Stimulated activated memory B cell treated with anti-CD40 and anti-IgM and Interleukin-4, amounts not matched to agents 10 μg/mL and 1 μg/mL and 100 μg/mL, for 72 hours (primary cell): Measurements from ENCODE around the gene NTNG2.
A peak's percentile ranks its signal among the peaks of the same experiment; 100 is the strongest.

Source experiments
- ATAC-seq: fragments of 150-1000 bp; cut with Tn5 transposase; 2 replicates; pipeline ENCODE4 v1.10.0; 2021
- H3K27ac Mint-ChIP-seq: one replicate; pipeline ENCODE4 v1.8.0; 2022; ENCODE audit warnings: mild to moderate bottlenecking, mixed read lengths
- H3K27me3 Mint-ChIP-seq: one replicate; pipeline ENCODE4 v1.8.0; 2022; ENCODE audit warnings: mixed read lengths
- H3K36me3 Mint-ChIP-seq: one replicate; pipeline ENCODE4 v1.8.0; 2022; ENCODE audit warnings: mixed read lengths
- H3K4me1 Mint-ChIP-seq: one replicate; pipeline ENCODE4 v1.8.0; 2022; ENCODE audit warnings: mixed read lengths
- H3K4me3 Mint-ChIP-seq: one replicate; pipeline ENCODE4 v1.8.0; 2022; ENCODE audit warnings: mild to moderate bottlenecking, moderate library complexity, mixed read lengths
- H3K9me3 Mint-ChIP-seq: one replicate; pipeline ENCODE4 v1.8.0; 2022; ENCODE audit warnings: mixed read lengths

NTNG2 gene

GRCh38 chr9:132239999-132240840 lies 78.4 kb downstream of the NTNG2 start:
- Mint-ChIP-seq H3K36me3 (no peaks in the 10 kb centered on the region), H3K4me1 (peaks cover 40% of the 10 kb centered on the region), H3K4me3 (peak overlapping the region; percentile 92), H3K9me3 (no peaks in the 10 kb centered on the region), H3K27me3 (no peaks in the 10 kb centered on the region), H3K27ac (peak overlapping the region; percentile 79)
- ATAC-seq = no peak

- peak; percentile 95 for ATAC-seq
- H3K36me3 Mint-ChIP-seq = no peaks in the 10 kb centered on the region
- H3K4me3 Mint-ChIP-seq = peak overlapping the region; percentile 92
- no peaks in the 10 kb centered on the region for H3K9me3 Mint-ChIP-seq
- H3K27me3 Mint-ChIP-seq = no peaks in the 10 kb centered on the region
- peak overlapping the region; percentile 79 for H3K27ac Mint-ChIP-seq
- H3K4me1 Mint-ChIP-seq = peaks cover 35% of the 10 kb centered on the region
Observed at GRCh38 chr9:132240841-132241482, 79.1 kb downstream of the NTNG2 start.

- H3K27me3 Mint-ChIP-seq = peaks cover 4% of the 10 kb centered on the region
- ATAC-seq = peak; percentile 1
- peaks cover 30% of the 10 kb centered on the region for H3K4me1 Mint-ChIP-seq
- no peaks in the 10 kb centered on the region for H3K36me3 Mint-ChIP-seq
- peak overlapping the region; percentile 92 for H3K4me3 Mint-ChIP-seq
- no peaks in the 10 kb centered on the region for H3K9me3 Mint-ChIP-seq
- peak overlapping the region; percentile 79 for H3K27ac Mint-ChIP-seq
Observed at GRCh38 chr9:132241483-132241839, 79.6 kb downstream of the NTNG2 start.

- Mint-ChIP-seq H3K4me3 (peak overlapping the region; percentile 100), H3K27ac (peak overlapping the region; percentile 87), H3K9me3 (no peaks in the 10 kb centered on the region), H3K27me3 (peaks cover 10% of the 10 kb centered on the region), H3K4me1 (peaks cover 26% of the 10 kb centered on the region), H3K36me3 (no peaks in the 10 kb centered on the region)
- ATAC-seq = peak; percentile 2
Observed at GRCh38 chr9:132241840-132242620, 80.2 kb downstream of the NTNG2 start.

GRCh38 chr9:132242621-132243155 lies 80.8 kb downstream of the NTNG2 start:
- H3K27me3 Mint-ChIP-seq = peaks cover 16% of the 10 kb centered on the region
- H3K36me3 Mint-ChIP-seq = no peaks in the 10 kb centered on the region
- ATAC-seq = no peak
- no peaks in the 10 kb centered on the region for H3K9me3 Mint-ChIP-seq
- peak overlapping the region; percentile 100 for H3K4me3 Mint-ChIP-seq
- H3K27ac Mint-ChIP-seq = peak overlapping the region; percentile 87
- H3K4me1 Mint-ChIP-seq = peaks cover 26% of the 10 kb centered on the region

GRCh38 chr9:132243156-132244074 lies 81.6 kb downstream of the NTNG2 start:
- Mint-ChIP-seq H3K9me3 (no peaks in the 10 kb centered on the region), H3K4me1 (peaks cover 26% of the 10 kb centered on the region)

GRCh38 chr9:132244582-132245455 lies 83.0 kb downstream of the NTNG2 start:
- no peak overlapping the region for H3K4me3 Mint-ChIP-seq
- no peak overlapping the region for H3K27ac Mint-ChIP-seq
- peaks cover 14% of the 10 kb centered on the region for H3K4me1 Mint-ChIP-seq

More at GRCh38 chr9:132243156-132244074, 81.6 kb downstream of the NTNG2 start:
- no peak overlapping the region for H3K27ac Mint-ChIP-seq
- H3K27me3 Mint-ChIP-seq = peaks cover 20% of the 10 kb centered on the region
- peak overlapping the region; percentile 29 for H3K4me3 Mint-ChIP-seq
- no peaks in the 10 kb centered on the region for H3K36me3 Mint-ChIP-seq
- no peak for ATAC-seq

GRCh38 chr9:132245465-132245864 lies 83.6 kb downstream of the NTNG2 start:
- peaks cover 20% of the 10 kb centered on the region for H3K27me3 Mint-ChIP-seq
- no peaks in the 10 kb centered on the region for H3K36me3 Mint-ChIP-seq
- H3K4me3 Mint-ChIP-seq = no peak overlapping the region
- no peaks in the 10 kb centered on the region for H3K9me3 Mint-ChIP-seq
- peaks cover 9% of the 10 kb centered on the region for H3K4me1 Mint-ChIP-seq
- H3K27ac Mint-ChIP-seq = no peak overlapping the region
- ATAC-seq = no peak

More at GRCh38 chr9:132244582-132245455, 83.0 kb downstream of the NTNG2 start:
- H3K36me3 Mint-ChIP-seq = no peaks in the 10 kb centered on the region
- no peak for ATAC-seq
- H3K9me3 Mint-ChIP-seq = no peaks in the 10 kb centered on the region
- H3K27me3 Mint-ChIP-seq = peaks cover 20% of the 10 kb centered on the region

GRCh38 chr9:132247942-132248341 lies 86.1 kb downstream of the NTNG2 start:
- peaks cover 20% of the 10 kb centered on the region for H3K27me3 Mint-ChIP-seq
- no peak for ATAC-seq
- H3K4me1 Mint-ChIP-seq = peaks cover 7% of the 10 kb centered on the region
- H3K36me3 Mint-ChIP-seq = no peaks in the 10 kb centered on the region
- H3K4me3 Mint-ChIP-seq = no peak overlapping the region
- no peak overlapping the region for H3K27ac Mint-ChIP-seq
- no peaks in the 10 kb centered on the region for H3K9me3 Mint-ChIP-seq

GRCh38 chr9:132249123-132249522 lies 87.3 kb downstream of the NTNG2 start:
- Mint-ChIP-seq H3K36me3 (no peaks in the 10 kb centered on the region), H3K4me3 (no peak overlapping the region), H3K27ac (no peak overlapping the region), H3K27me3 (peaks cover 20% of the 10 kb centered on the region), H3K4me1 (peaks cover 7% of the 10 kb centered on the region), H3K9me3 (no peaks in the 10 kb centered on the region)
- ATAC-seq = no peak

GRCh38 chr9:132249690-132250089 lies 87.8 kb downstream of the NTNG2 start:
- ATAC-seq = no peak
- no peak overlapping the region for H3K27ac Mint-ChIP-seq
- peaks cover 7% of the 10 kb centered on the region for H3K4me1 Mint-ChIP-seq
- H3K27me3 Mint-ChIP-seq = peaks cover 20% of the 10 kb centered on the region
- H3K4me3 Mint-ChIP-seq = no peak overlapping the region
- no peaks in the 10 kb centered on the region for H3K9me3 Mint-ChIP-seq
- H3K36me3 Mint-ChIP-seq = no peaks in the 10 kb centered on the region

- H3K27ac Mint-ChIP-seq = no peak overlapping the region
Observed at GRCh38 chr9:132250324-132251262, 88.7 kb downstream of the NTNG2 start.

GRCh38 chr9:132260846-132261245 lies 99.0 kb downstream of the NTNG2 start:
- Mint-ChIP-seq H3K4me1 (peaks cover 26% of the 10 kb centered on the region), H3K4me3 (no peak overlapping the region), H3K27me3 (no peaks in the 10 kb centered on the region), H3K9me3 (no peaks in the 10 kb centered on the region), H3K36me3 (peaks cover 32% of the 10 kb centered on the region), H3K27ac (peak overlapping the region; percentile 41)
- no peak for ATAC-seq

More at GRCh38 chr9:132250324-132251262, 88.7 kb downstream of the NTNG2 start:
- Mint-ChIP-seq H3K4me3 (no peak overlapping the region), H3K9me3 (no peaks in the 10 kb centered on the region), H3K4me1 (peaks cover 7% of the 10 kb centered on the region), H3K27me3 (peaks cover 20% of the 10 kb centered on the region), H3K36me3 (no peaks in the 10 kb centered on the region)
- no peak for ATAC-seq
